Fibroblast of lung (primary cell): ENCODE measurements around the gene GLA. TPM values are rescaled to one million over a fixed set of nuclear protein-coding genes. Genes with fewer than 3 reads are reported as not detected.

ENCODE experiments used
- DNase-seq, 2 donors: peaks; one replicate each; pipeline versions ENCODE4 v3.0.0 to v3.0.0-alpha.2; 2010; ENCODE audit warnings: low read depth in 2 of 2
- H2AFZ ChIP-seq: 2 replicates; pipeline ENCODE4 v1.5.1; 2012; ENCODE audit warnings: low read length, control low read depth, inconsistent platforms
- H3K27ac ChIP-seq: 2 replicates; pipeline ENCODE4 v1.5.1; 2011; ENCODE audit warnings: low read length, control low read depth; ENCODE audit not compliant: insufficient read depth
- H3K27me3 ChIP-seq: 2 replicates; pipeline ENCODE4 v1.5.1; 2011; ENCODE audit warnings: mild to moderate bottlenecking, low read length; ENCODE audit not compliant: control insufficient read depth, insufficient read depth
- H3K36me3 ChIP-seq: 2 replicates; pipeline ENCODE4 v1.5.1; 2011; ENCODE audit warnings: low read length; ENCODE audit not compliant: control insufficient read depth, insufficient read depth
- H3K4me1 ChIP-seq: 2 replicates; pipeline ENCODE4 v1.5.1; 2011; ENCODE audit warnings: low read length; ENCODE audit not compliant: control insufficient read depth, insufficient read depth; ENCODE audit errors: extremely low read depth
- H3K4me2 ChIP-seq: 2 replicates; pipeline ENCODE4 v1.5.1; 2011; ENCODE audit warnings: low read length, control low read depth; ENCODE audit not compliant: insufficient read depth; ENCODE audit errors: extremely low read depth
- H3K4me3 ChIP-seq, 4 experiments: fragments of 200-600 bp in 1 of 4; sonication (generic) in 1 of 4; replicated peaks in 1 of 4; 2 replicates each; pipeline ENCODE4 v1.5.1; 2011 to 2016; ENCODE audit warnings: low read length in 4 of 4, low read depth in 3 of 4, mild to moderate bottlenecking in 3 of 4, control low read depth in 2 of 4, inconsistent platforms in 1 of 4, mixed read lengths in 1 of 4; ENCODE audit not compliant: insufficient read depth in 1 of 4; ENCODE audit errors: control extremely low read depth in 1 of 4
- H3K79me2 ChIP-seq: 2 replicates; pipeline ENCODE4 v1.5.1; 2012; ENCODE audit warnings: mild to moderate bottlenecking, low read length, inconsistent platforms; ENCODE audit not compliant: control insufficient read depth, insufficient read depth
- H3K9ac ChIP-seq: 2 replicates; pipeline ENCODE4 v1.5.1; 2011; ENCODE audit warnings: mild to moderate bottlenecking, low read length, control low read depth; ENCODE audit not compliant: insufficient read depth
- H3K9me3 ChIP-seq: 2 replicates; pipeline ENCODE4 v1.5.1; 2012; ENCODE audit warnings: low read depth, low read length; ENCODE audit not compliant: control insufficient read depth, insufficient read depth
- H4K20me1 ChIP-seq: 2 replicates; pipeline ENCODE4 v1.5.1; 2011; ENCODE audit warnings: low read length; ENCODE audit not compliant: control insufficient read depth, insufficient read depth; ENCODE audit errors: extremely low read depth
- CTCF ChIP-seq, 2 donors: IDR thresholded peaks in 1 of 2; conservative IDR thresholded peaks in 1 of 2; 1 replicate in 1 of 2; 2 replicates in 1 of 2; pipeline ENCODE4 v1.5.1; 2011 to 2012; ENCODE audit warnings: low read length in 2 of 2, control low read depth in 1 of 2, inconsistent platforms in 1 of 2, low read depth in 1 of 2, mild to moderate bottlenecking in 1 of 2
- EZH2 ChIP-seq: IDR thresholded peaks from 2 replicates; pipeline ENCODE4 v1.5.1; 2012; ENCODE audit warnings: low read length, control low read depth, mild to moderate bottlenecking; ENCODE audit errors: missing control alignments
- polyA plus RNA-seq, 2 donors: library from polyadenylated mRNA; depleted of rRNA in 1 of 2; stranded (reverse) in 1 of 2; unstranded in 1 of 2; fragments of >200 nt; gene quantifications; 2 replicates each; pipeline ENCODE4 v1.2.1, GENCODE V29; 2011 to 2012; ENCODE audit warnings: missing spikeins in 1 of 2
- total RNA-seq: library from RNA; depleted of rRNA; stranded (reverse); fragments of >200 nt; gene quantifications from 2 replicates; pipeline ENCODE4 v1.2.1, GENCODE V29; 2014

GLA gene
- total and polyA plus RNA-seq, 2 donors (not counting 1 experiment from before 2014, with no cell fraction given), result 19.3 to 23.1 TPM

GRCh38 chrX:101430457-101431078, 22.8 kb upstream of the GLA start:
- H3K27me3 ChIP-seq, result no peaks in the 10 kb centered on the region
- H3K9ac ChIP-seq, result no peak overlapping the region
- H2AFZ ChIP-seq, result no peak overlapping the region
- no peaks in the 10 kb centered on the region for H3K79me2 ChIP-seq
- no peak overlapping the region for H3K27ac ChIP-seq
- TF ChIP-seq CTCF (conservative IDR thresholded peaks at IDR 0.05 in 1 of 2, IDR thresholded peaks at IDR 0.05 in 1 of 2; ENCODE audit: low read depth in 1 of 2, low read length in 2 of 2), result no peak
- no peak for TF ChIP-seq EZH2
- H3K4me2 ChIP-seq, result peak overlapping the region; percentile 8
- no peaks in the 10 kb centered on the region for H3K9me3 ChIP-seq
- no peak overlapping the region for H3K4me3 ChIP-seq
- no peaks in the 10 kb centered on the region for H3K36me3 ChIP-seq
- H4K20me1 ChIP-seq, result no peaks in the 10 kb centered on the region
- peak in 1 of 2 donors; percentile 63 for DNase-seq
- peaks cover 3% of the 10 kb centered on the region for H3K4me1 ChIP-seq

GRCh38 chrX:101429934-101430333, 22.2 kb upstream of the GLA start:
- no peak for TF ChIP-seq EZH2
- TF ChIP-seq CTCF (conservative IDR thresholded peaks at IDR 0.05 in 1 of 2, IDR thresholded peaks at IDR 0.05 in 1 of 2; ENCODE audit: low read depth in 1 of 2, low read length in 2 of 2), result no peak

GRCh38 chrX:101427954-101428353, 20.2 kb upstream of the GLA start:
- H3K36me3 ChIP-seq, result no peaks in the 10 kb centered on the region
- no peak overlapping the region for H2AFZ ChIP-seq
- no peaks in the 10 kb centered on the region for H3K79me2 ChIP-seq
- TF ChIP-seq EZH2 (no peak), CTCF (conservative IDR thresholded peaks at IDR 0.05 in 1 of 2, IDR thresholded peaks at IDR 0.05 in 1 of 2; ENCODE audit: low read depth in 1 of 2, low read length in 2 of 2) (no peak)
- H3K27ac ChIP-seq, result no peak overlapping the region
- no peak for DNase-seq
- no peaks in the 10 kb centered on the region for H3K9me3 ChIP-seq
- H3K4me3 ChIP-seq, result no peak overlapping the region
- H3K27me3 ChIP-seq, result no peaks in the 10 kb centered on the region
- H3K4me2 ChIP-seq, result no peak overlapping the region
- H3K9ac ChIP-seq, result no peak overlapping the region
- H3K4me1 ChIP-seq, result peaks cover 3% of the 10 kb centered on the region
- H4K20me1 ChIP-seq, result no peaks in the 10 kb centered on the region

More at GRCh38 chrX:101429934-101430333, 22.2 kb upstream of the GLA start:
- H3K4me2 ChIP-seq, result no peak overlapping the region
- H3K4me1 ChIP-seq, result peaks cover 3% of the 10 kb centered on the region
- no peaks in the 10 kb centered on the region for H3K36me3 ChIP-seq
- no peaks in the 10 kb centered on the region for H3K79me2 ChIP-seq
- H3K27ac ChIP-seq, result no peak overlapping the region
- H3K4me3 ChIP-seq, result no peak overlapping the region
- H3K9ac ChIP-seq, result no peak overlapping the region
- no peaks in the 10 kb centered on the region for H3K9me3 ChIP-seq
- no peak overlapping the region for H2AFZ ChIP-seq
- DNase-seq, result peak; percentile 44 to 66
- H4K20me1 ChIP-seq, result no peaks in the 10 kb centered on the region
- no peaks in the 10 kb centered on the region for H3K27me3 ChIP-seq
